Brain microvascular endothelial cell (primary cell): ENCODE measurements around the gene SIRPB1.

Source experiments
- DNase-seq: peaks from one replicate; pipeline ENCODE4 v3.0.0-alpha.2; 2020
- H3K27ac ChIP-seq: fragments of 250-450 bp; sonication (Bioruptor Pico); 2 replicates; pipeline ENCODE4 v1.5.1; 2020; ENCODE audit warnings: mild to moderate bottlenecking, moderate library complexity
- H3K27me3 ChIP-seq: fragments of 250-450 bp; sonication (Bioruptor Pico); replicated peaks from 2 replicates; pipeline ENCODE4 v1.5.1; 2020; ENCODE audit warnings: mild to moderate bottlenecking
- H3K36me3 ChIP-seq: fragments of 250-450 bp; sonication (Bioruptor Pico); replicated peaks from 2 replicates; pipeline ENCODE4 v1.5.1; 2020; ENCODE audit warnings: mild to moderate bottlenecking
- H3K4me3 ChIP-seq: 2 replicates; pipeline ENCODE4 v1.5.1; 2011; ENCODE audit warnings: low read depth, mild to moderate bottlenecking, control low read depth, low read length, moderate library complexity
- in situ Hi-C: cut with HindIII; loops from 2 replicates; pipeline ENCODE4 v1.10.0; 2017; ENCODE audit warnings: low sequenced_read_pairs, low pct_ligation_motif_present
- TF ChIP-seq, protein P1 (sequence below): IDR thresholded peaks from 2 replicates; pipeline ENCODE4 v1.5.1; 2011; ENCODE audit warnings: low read depth, mild to moderate bottlenecking, moderate library complexity, low read length, control low read depth, inconsistent platforms; ENCODE audit errors: missing control alignments

SIRPB1 gene

DNA sequence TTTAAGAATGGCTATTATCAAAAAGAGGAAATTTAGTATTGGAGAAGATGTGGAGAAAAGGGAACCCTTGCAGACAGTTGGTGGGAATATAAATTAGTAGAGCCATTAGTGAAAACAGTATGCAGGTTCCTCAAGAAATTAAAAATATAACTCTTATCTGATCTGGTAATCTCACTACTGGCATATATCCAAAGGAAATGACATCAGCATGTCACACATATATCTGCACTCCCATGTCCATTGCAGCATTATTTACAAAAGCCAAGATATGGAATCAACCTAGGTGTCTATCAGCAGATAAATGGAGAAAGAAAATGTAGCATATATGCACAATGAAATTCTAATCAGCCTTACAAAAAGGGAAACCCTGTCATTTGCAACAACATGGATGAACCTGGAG is 35.2 kb upstream of the SIRPB1 start:
- no peak overlapping the region for H3K27ac ChIP-seq
- in situ Hi-C loops, result no loop called here
- TF ChIP-seq, protein P1, sequence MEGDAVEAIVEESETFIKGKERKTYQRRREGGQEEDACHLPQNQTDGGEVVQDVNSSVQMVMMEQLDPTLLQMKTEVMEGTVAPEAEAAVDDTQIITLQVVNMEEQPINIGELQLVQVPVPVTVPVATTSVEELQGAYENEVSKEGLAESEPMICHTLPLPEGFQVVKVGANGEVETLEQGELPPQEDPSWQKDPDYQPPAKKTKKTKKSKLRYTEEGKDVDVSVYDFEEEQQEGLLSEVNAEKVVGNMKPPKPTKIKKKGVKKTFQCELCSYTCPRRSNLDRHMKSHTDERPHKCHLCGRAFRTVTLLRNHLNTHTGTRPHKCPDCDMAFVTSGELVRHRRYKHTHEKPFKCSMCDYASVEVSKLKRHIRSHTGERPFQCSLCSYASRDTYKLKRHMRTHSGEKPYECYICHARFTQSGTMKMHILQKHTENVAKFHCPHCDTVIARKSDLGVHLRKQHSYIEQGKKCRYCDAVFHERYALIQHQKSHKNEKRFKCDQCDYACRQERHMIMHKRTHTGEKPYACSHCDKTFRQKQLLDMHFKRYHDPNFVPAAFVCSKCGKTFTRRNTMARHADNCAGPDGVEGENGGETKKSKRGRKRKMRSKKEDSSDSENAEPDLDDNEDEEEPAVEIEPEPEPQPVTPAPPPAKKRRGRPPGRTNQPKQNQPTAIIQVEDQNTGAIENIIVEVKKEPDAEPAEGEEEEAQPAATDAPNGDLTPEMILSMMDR, result no peak
- no peak overlapping the region for H3K4me3 ChIP-seq
- H3K27me3 ChIP-seq, result no peaks in the 10 kb centered on the region
- no peak for DNase-seq
- no peaks in the 10 kb centered on the region for H3K36me3 ChIP-seq

DNA sequence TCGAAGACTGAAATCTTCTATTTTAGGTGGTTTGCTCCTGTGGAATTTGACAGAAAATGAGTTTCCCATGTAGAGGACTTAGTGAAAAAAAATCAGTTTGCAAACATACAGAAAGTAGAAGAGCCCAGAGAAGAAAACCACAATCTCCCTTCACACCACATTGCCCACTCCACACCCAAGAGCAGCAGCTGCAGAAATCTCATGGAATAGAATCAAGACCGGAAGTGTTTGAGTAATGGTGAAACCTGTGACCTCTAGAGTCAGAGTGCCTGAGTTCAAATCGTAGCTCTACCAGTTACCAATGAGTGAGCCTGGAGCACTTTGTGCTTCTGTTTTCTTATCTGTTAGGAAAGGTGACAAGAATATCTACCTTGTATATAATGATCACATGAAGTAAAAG is 33.2 kb upstream of the SIRPB1 start:
- Histone ChIP-seq H3K4me3 (no peak overlapping the region), H3K27ac (no peak overlapping the region)
- in situ Hi-C loops, result no loop called here

GRCh38 chr20:1652104-1652503 is 32.3 kb upstream of the SIRPB1 start:
- Histone ChIP-seq H3K36me3 (no peaks in the 10 kb centered on the region), H3K27ac (no peak overlapping the region), H3K4me3 (no peak overlapping the region), H3K27me3 (no peaks in the 10 kb centered on the region)
- DNase-seq, result no peak
- in situ Hi-C loops, result no loop called here
- TF ChIP-seq, protein P1, result no peak

More for the DNA sequence above, 33.2 kb upstream of the SIRPB1 start:
- no peak for DNase-seq
- TF ChIP-seq, protein P1, result no peak
- Histone ChIP-seq H3K27me3 (no peaks in the 10 kb centered on the region), H3K36me3 (no peaks in the 10 kb centered on the region)

DNA sequence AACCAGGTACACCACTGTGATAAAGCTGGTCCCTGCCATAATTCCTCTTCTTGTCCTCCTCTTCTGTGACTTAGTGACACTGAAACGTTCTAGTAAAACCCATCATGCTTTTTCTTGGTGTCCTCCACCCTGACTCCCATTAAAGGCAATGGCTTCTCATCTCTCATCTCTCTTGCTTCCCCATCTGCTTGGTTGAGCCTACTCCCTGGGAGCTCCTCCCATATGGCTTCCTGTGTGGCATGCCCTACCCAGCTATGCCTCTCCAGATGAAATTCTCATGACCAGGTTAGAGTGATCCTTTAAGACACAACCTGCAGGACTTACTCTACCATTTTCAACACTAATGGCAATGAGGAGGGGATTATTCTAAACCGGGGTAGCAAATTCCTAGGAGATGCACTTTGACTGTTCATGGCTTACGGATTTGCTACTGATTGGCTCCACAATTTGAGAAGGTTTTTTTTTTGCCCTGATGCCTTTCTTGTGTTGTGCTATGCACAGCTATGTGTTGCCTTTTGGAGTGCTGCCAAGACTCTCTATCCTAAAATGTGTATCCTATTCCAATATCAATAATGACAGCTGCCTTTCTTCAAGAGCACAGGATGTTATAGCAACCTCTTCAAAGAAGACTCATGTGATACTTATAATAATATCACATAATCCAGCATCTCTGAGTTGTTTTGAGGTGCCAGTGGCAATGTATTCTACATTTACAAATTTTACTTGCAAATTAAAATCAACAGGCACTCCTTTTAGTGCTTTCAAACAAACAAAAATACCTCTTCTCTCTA is 31.7 kb upstream of the SIRPB1 start:
- in situ Hi-C loops, result no loop called here
- no peak for DNase-seq
- Histone ChIP-seq H3K36me3 (no peaks in the 10 kb centered on the region), H3K27ac (no peak overlapping the region), H3K4me3 (no peak overlapping the region), H3K27me3 (no peaks in the 10 kb centered on the region)
- TF ChIP-seq, protein P1, result no peak

DNA sequence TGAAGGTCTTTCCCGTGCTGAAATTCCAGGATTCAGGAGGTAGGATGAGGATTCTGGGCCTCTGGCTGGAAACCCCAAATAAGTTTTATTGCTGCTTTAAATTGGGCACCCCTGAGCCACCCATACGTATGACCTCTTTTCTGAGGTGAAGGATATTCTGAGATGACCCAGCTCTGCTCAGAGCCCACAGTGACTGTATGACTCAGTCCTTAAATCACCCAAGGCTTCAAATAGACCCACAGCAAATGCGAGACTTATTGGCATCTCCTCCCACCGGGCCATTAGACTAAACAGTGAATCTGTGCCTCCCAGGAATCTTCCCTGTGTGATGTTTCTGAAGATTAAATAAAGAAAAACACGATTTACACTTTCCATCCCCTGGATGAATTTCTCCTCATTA is 28.3 kb upstream of the SIRPB1 start:
- in situ Hi-C loops, result no loop called here
- no peaks in the 10 kb centered on the region for H3K36me3 ChIP-seq
- H3K27ac ChIP-seq, result no peak overlapping the region
- H3K27me3 ChIP-seq, result no peaks in the 10 kb centered on the region
- TF ChIP-seq, protein P1, result no peak
- DNase-seq, result no peak
- no peak overlapping the region for H3K4me3 ChIP-seq

DNA sequence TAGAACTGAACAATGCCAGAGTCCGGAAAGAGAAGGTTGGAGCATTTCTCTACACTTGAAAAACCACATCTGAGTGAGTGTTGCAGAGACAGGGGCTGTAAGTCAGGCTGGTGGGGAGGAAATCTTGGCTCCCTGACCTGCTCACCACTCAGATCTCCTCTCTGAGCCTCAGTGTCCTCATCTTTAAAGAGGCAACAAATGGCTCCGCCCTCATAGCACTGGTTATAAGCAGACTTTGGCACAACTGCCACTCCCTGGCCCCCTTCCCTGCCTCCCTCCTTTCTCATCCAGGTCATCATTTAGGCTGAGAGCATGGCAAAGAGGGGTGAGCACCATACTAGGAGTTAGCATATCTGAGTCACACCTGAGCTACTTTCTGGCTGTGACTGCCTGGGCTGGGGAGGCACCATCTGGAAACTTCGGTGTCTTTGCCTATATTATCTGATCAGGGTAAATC is 27.2 kb upstream of the SIRPB1 start:
- TF ChIP-seq, protein P1, result no peak
- no peak overlapping the region for H3K4me3 ChIP-seq
- in situ Hi-C loops, result no loop called here
- DNase-seq, result no peak
- no peaks in the 10 kb centered on the region for H3K36me3 ChIP-seq
- no peak overlapping the region for H3K27ac ChIP-seq
- no peaks in the 10 kb centered on the region for H3K27me3 ChIP-seq
